H1 (cell line): ENCODE results near the gene MFAP5.

Source experiments
- CTCF ChIP-seq, 3 experiments: IDR thresholded peaks; 1 replicate in 2 of 3; 2 replicates in 1 of 3; pipeline versions ENCODE4 v1.5.1 to v1.6.1; 2011; ENCODE audit warnings: low read length in 3 of 3, mild to moderate bottlenecking in 3 of 3, inconsistent platforms in 2 of 3, low read depth in 1 of 3, moderate library complexity in 1 of 3; ENCODE audit not compliant: insufficient read depth in 1 of 3; ENCODE audit errors: control extremely low read depth in 1 of 3
- EP300 ChIP-seq, 2 experiments: IDR thresholded peaks; 1 replicate in 1 of 2; 2 replicates in 1 of 2; pipeline ENCODE4 v1.6.1; 2011 to 2012; ENCODE audit warnings: low read depth in 2 of 2, low read length in 2 of 2, mild to moderate bottlenecking in 2 of 2, borderline replicate concordance in 1 of 2, inconsistent platforms in 1 of 2, moderate library complexity in 1 of 2
- EZH2 ChIP-seq: fragments of 200-600 bp; sonication (generic); IDR thresholded peaks from 2 replicates; pipeline ENCODE4 v1.7.1; 2012; ENCODE audit warnings: low read depth, mild to moderate bottlenecking, moderate library complexity, low read length, inconsistent platforms; ENCODE audit not compliant: severe bottlenecking
- HDAC2 ChIP-seq, 2 experiments: fragments of 300-600 bp in 1 of 2; sonication (generic) in 1 of 2; IDR thresholded peaks; 2 replicates each; pipeline ENCODE4 v1.6.1; 2011 to 2012; ENCODE audit warnings: low read depth in 2 of 2, low read length in 2 of 2, mild to moderate bottlenecking in 2 of 2, moderate library complexity in 2 of 2, borderline replicate concordance in 1 of 2, inconsistent platforms in 1 of 2
- MAFK ChIP-seq: IDR thresholded peaks from 2 replicates; pipeline ENCODE4 v1.6.1; 2012; ENCODE audit warnings: low read depth, mild to moderate bottlenecking, improper control_type of control experiment, low read length
- NANOG ChIP-seq: IDR thresholded peaks from 2 replicates; pipeline ENCODE4 v1.6.1; 2011; ENCODE audit warnings: low read length, low read depth, mild to moderate bottlenecking, inconsistent platforms; ENCODE audit not compliant: insufficient read depth, poor library complexity, severe bottlenecking
- POLR2AphosphoS5 ChIP-seq: IDR thresholded peaks from 2 replicates; pipeline ENCODE4 v1.6.1; 2011; ENCODE audit warnings: low read depth, low read length
- POU5F1 ChIP-seq: IDR thresholded peaks from 2 replicates; pipeline ENCODE4 v1.6.1; 2011; ENCODE audit warnings: low read depth, mild to moderate bottlenecking, low read length, moderate library complexity
- RAD21 ChIP-seq, 2 experiments: IDR thresholded peaks in 1 of 2; conservative IDR thresholded peaks in 1 of 2; 2 replicates each; pipeline ENCODE4 v1.6.1; 2011; ENCODE audit warnings: low read depth in 2 of 2, low read length in 2 of 2, improper control_type of control experiment in 1 of 2, inconsistent platforms in 1 of 2, mild to moderate bottlenecking in 1 of 2, moderate library complexity in 1 of 2
- RBBP5 ChIP-seq: IDR thresholded peaks from 2 replicates; pipeline ENCODE4 v1.7.1; 2012; ENCODE audit warnings: low read depth, mild to moderate bottlenecking, inconsistent platforms, low read length, moderate library complexity, borderline replicate concordance
- SIX5 ChIP-seq: IDR thresholded peaks from 2 replicates; pipeline ENCODE4 v1.6.1; 2011; ENCODE audit warnings: mild to moderate bottlenecking, low read depth, low read length
- USF2 ChIP-seq: IDR thresholded peaks from 2 replicates; pipeline ENCODE4 v1.6.1; 2011; ENCODE audit warnings: low read length, improper control_type of control experiment
- ZNF274 ChIP-seq: IDR thresholded peaks from 2 replicates; pipeline ENCODE4 v1.7.0; 2012; ENCODE audit warnings: low read length, borderline replicate concordance; ENCODE audit errors: extremely low read depth

- TF ChIP-seq NANOG (no peak), RBBP5 (no peak), HDAC2 (IDR thresholded peaks at IDR 0.05; ENCODE audit: borderline replicate concordance in 1 of 2, low read depth in 2 of 2, low read length in 2 of 2) (no peak), EP300 (IDR thresholded peaks at IDR 0.05; ENCODE audit: borderline replicate concordance in 1 of 2, low read depth in 2 of 2, low read length in 2 of 2) (no peak), POU5F1 (no peak), ZNF274 (no peak), CTCF (IDR thresholded peaks at IDR 0.05; ENCODE audit: control extremely low read depth in 1 of 3, insufficient read depth in 1 of 3, low read depth in 1 of 3, low read length in 3 of 3) (no peak), EZH2 (no peak), USF2 (no peak), POLR2AphosphoS5 (no peak), RAD21 (IDR thresholded peaks at IDR 0.05 in 1 of 2, conservative IDR thresholded peaks at IDR 0.05 in 1 of 2; ENCODE audit: low read depth in 2 of 2, low read length in 2 of 2) (no peak), SIX5 (no peak), MAFK (no peak)
These were observed 32.5 kb upstream of the MFAP5 start for GRCh38 chr12:8695116-8695515.
